Type B pancreatic cell (in vitro differentiated cells): ENCODE results near the gene DSCAML1. TPM values are rescaled to one million over a fixed set of nuclear protein-coding genes. Genes with fewer than 3 reads are reported as not detected.

Experiments used
- DNase-seq: peaks from one replicate; pipeline ENCODE4 v3.0.0; 2021; ENCODE audit warnings: mixed read lengths; ENCODE audit not compliant: unreplicated experiment; ENCODE audit errors: extremely low spot score
- H3K27ac Mint-ChIP-seq: 2 replicates; pipeline ENCODE4 v1.8.0; 2021; ENCODE audit warnings: mild to moderate bottlenecking, mixed read lengths
- H3K27me3 Mint-ChIP-seq: 2 replicates; pipeline ENCODE4 v1.8.0; 2021; ENCODE audit warnings: mixed read lengths
- H3K36me3 Mint-ChIP-seq: 2 replicates; pipeline ENCODE4 v1.8.0; 2021; ENCODE audit warnings: mixed read lengths
- H3K4me1 Mint-ChIP-seq: one replicate; pipeline ENCODE4 v1.8.0; 2021; ENCODE audit warnings: mixed read lengths; ENCODE audit not compliant: unreplicated experiment
- H3K4me3 Mint-ChIP-seq: 2 replicates; pipeline ENCODE4 v1.8.0; 2021; ENCODE audit warnings: mild to moderate bottlenecking, mixed read lengths
- H3K9me3 Mint-ChIP-seq: 2 replicates; pipeline ENCODE4 v1.8.0; 2021; ENCODE audit warnings: mixed read lengths
- CTCF ChIP-seq: fragments of 200-600 bp; sonication (generic); conservative IDR thresholded peaks from 2 replicates; pipeline ENCODE4 v1.5.0; 2021; ENCODE audit warnings: antibody characterized with exemption, mild to moderate bottlenecking
- total RNA-seq: library from RNA; stranded (reverse); gene quantifications from 2 replicates; pipeline ENCODE4 v1.2.1, GENCODE V29; 2021; ENCODE audit warnings: low replicate concordance

Gene DSCAML1
- total RNA-seq, 1 donor from 2014 or later: 5.8 TPM

- no peaks in the 10 kb centered on the region for H3K36me3 Mint-ChIP-seq
- H3K27ac Mint-ChIP-seq: no peak overlapping the region
- H3K4me1 Mint-ChIP-seq: peaks cover 22% of the 10 kb centered on the region
- no peak overlapping the region for H3K4me3 Mint-ChIP-seq
- no peak for DNase-seq
- no peak for TF ChIP-seq CTCF
- H3K9me3 Mint-ChIP-seq: no peaks in the 10 kb centered on the region
- peaks cover 19% of the 10 kb centered on the region for H3K27me3 Mint-ChIP-seq
These were observed 106.4 kb downstream of the DSCAML1 start for GRCh38 chr11:117690484-117691217.

- Mint-ChIP-seq H3K27ac (no peak overlapping the region), H3K4me3 (no peak overlapping the region), H3K4me1 (peaks cover 29% of the 10 kb centered on the region), H3K9me3 (no peaks in the 10 kb centered on the region), H3K36me3 (no peaks in the 10 kb centered on the region), H3K27me3 (peaks cover 19% of the 10 kb centered on the region)
- no peak for TF ChIP-seq CTCF
- no peak for DNase-seq
These were observed 108.7 kb downstream of the DSCAML1 start for GRCh38 chr11:117688255-117688797.

GRCh38 chr11:117687776-117688175 lies 109.2 kb downstream of the DSCAML1 start:
- H3K9me3 Mint-ChIP-seq: no peaks in the 10 kb centered on the region
- peaks cover 16% of the 10 kb centered on the region for H3K27me3 Mint-ChIP-seq
- TF ChIP-seq CTCF: no peak
- no peak for DNase-seq
- peaks cover 24% of the 10 kb centered on the region for H3K4me1 Mint-ChIP-seq
- no peaks in the 10 kb centered on the region for H3K36me3 Mint-ChIP-seq
- H3K4me3 Mint-ChIP-seq: no peak overlapping the region
- no peak overlapping the region for H3K27ac Mint-ChIP-seq

- Mint-ChIP-seq H3K27me3 (peaks cover 25% of the 10 kb centered on the region), H3K4me3 (no peak overlapping the region), H3K36me3 (no peaks in the 10 kb centered on the region), H3K9me3 (no peaks in the 10 kb centered on the region), H3K27ac (no peak overlapping the region), H3K4me1 (peaks cover 21% of the 10 kb centered on the region)
- TF ChIP-seq CTCF: no peak
- DNase-seq: no peak
These were observed 110.3 kb downstream of the DSCAML1 start for GRCh38 chr11:117686711-117687110.

GRCh38 chr11:117685566-117685965 lies 111.5 kb downstream of the DSCAML1 start:
- peaks cover 26% of the 10 kb centered on the region for H3K27me3 Mint-ChIP-seq

More at GRCh38 chr11:117685566-117685965, 111.5 kb downstream of the DSCAML1 start:
- Mint-ChIP-seq H3K9me3 (no peaks in the 10 kb centered on the region), H3K36me3 (no peaks in the 10 kb centered on the region), H3K4me3 (no peak overlapping the region), H3K27ac (no peak overlapping the region), H3K4me1 (peaks cover 17% of the 10 kb centered on the region)
- no peak for DNase-seq
- no peak for TF ChIP-seq CTCF
